ENCODE measurements around the gene TOMM40.

The TOMM40 gene

DNA sequence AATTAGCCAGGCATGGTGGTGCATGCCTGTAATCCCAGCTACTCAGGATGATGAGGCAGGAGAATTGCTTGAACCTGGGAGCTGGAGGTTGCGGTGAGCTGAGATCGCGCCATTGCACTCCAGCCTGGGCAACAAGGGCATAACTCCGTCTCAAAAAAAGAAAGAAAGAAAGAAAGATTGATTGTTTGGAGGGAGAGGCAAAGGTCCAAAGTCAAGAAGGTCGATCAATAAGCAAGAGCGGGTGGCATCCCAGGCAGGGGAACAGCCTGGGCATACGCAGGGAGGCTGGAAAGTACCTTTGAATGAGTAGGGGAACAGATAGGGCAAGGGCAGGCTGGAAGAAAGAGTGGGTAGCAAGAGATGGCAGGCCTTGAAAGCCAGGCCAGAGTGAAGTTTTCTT lies 39.0 kb downstream of the TOMM40 start:
- peak overlapping the region; percentile 81 for H2AK5ac ChIP-seq (ENCODE audit: low read depth, low read length)
- H4K8ac ChIP-seq (ENCODE audit: low read depth, low read length), result no peak overlapping the region
- H2BK15ac ChIP-seq (ENCODE audit: low read length), result no peak overlapping the region
- H3K23ac ChIP-seq (ENCODE audit: low read depth, low read length, poor library complexity), result no peak overlapping the region
- H3K9me3 ChIP-seq (replicated peaks in 1 of 2; ENCODE audit: control insufficient read depth in 2 of 2, insufficient read depth in 1 of 2, low read depth in 1 of 2, low read length in 2 of 2), result no peaks in the 10 kb centered on the region
- no peak overlapping the region for H3K27ac ChIP-seq (replicated peaks; ENCODE audit: low read length)
- H3K4me1 ChIP-seq (ENCODE audit: control insufficient read depth in 2 of 2, insufficient read depth in 1 of 2, low read depth in 1 of 2, low read length in 2 of 2), result peaks cover 0 to 2% of the 10 kb centered on the region in 2 donors
- no peak overlapping the region for H2BK5ac ChIP-seq (ENCODE audit: low read length)
- H3K9ac ChIP-seq (ENCODE audit: low read depth, low read length, poor library complexity), result no peak overlapping the region
- no peak overlapping the region for H2AFZ ChIP-seq (ENCODE audit: low read length)
- no peak overlapping the region for H3K4me3 ChIP-seq (ENCODE audit: low read length in 2 of 2)
- H3K79me1 ChIP-seq (ENCODE audit: low read depth, low read length), result no peaks in the 10 kb centered on the region
- no CpG with 5 or more reads among the region's 7 CpGs for WGBS, 2 donors (ENCODE audit: extremely low coverage in 2 of 2, insufficient read length in 2 of 2, insufficient replicate concordance in 1 of 2)
- no peak overlapping the region for H3K4me2 ChIP-seq (ENCODE audit: insufficient read depth, low read length, poor library complexity, severe bottlenecking)
- H3K36me3 ChIP-seq (replicated peaks in 1 of 2; ENCODE audit: control insufficient read depth in 2 of 2, insufficient read depth in 2 of 2, low read length in 2 of 2), result no peaks in the 10 kb centered on the region
- no peak for DNase-seq (ENCODE audit: low spot score)
- no peaks in the 10 kb centered on the region for H3K27me3 ChIP-seq (ENCODE audit: control insufficient read depth in 3 of 3, insufficient read depth in 3 of 3, low read depth in 1 of 3, low read length in 3 of 3)
- H2BK12ac ChIP-seq (ENCODE audit: low read length), result no peak overlapping the region
- no peak overlapping the region for H3K14ac ChIP-seq (ENCODE audit: low read length)
- H3K18ac ChIP-seq (ENCODE audit: low read length), result peak overlapping the region; percentile 64
- no peak overlapping the region for H3K4ac ChIP-seq (ENCODE audit: low read length)
- no peak overlapping the region for H2BK120ac ChIP-seq (ENCODE audit: low read depth, low read length)
- no peak overlapping the region for H4K91ac ChIP-seq (ENCODE audit: low read depth, low read length, poor library complexity)

DNA sequence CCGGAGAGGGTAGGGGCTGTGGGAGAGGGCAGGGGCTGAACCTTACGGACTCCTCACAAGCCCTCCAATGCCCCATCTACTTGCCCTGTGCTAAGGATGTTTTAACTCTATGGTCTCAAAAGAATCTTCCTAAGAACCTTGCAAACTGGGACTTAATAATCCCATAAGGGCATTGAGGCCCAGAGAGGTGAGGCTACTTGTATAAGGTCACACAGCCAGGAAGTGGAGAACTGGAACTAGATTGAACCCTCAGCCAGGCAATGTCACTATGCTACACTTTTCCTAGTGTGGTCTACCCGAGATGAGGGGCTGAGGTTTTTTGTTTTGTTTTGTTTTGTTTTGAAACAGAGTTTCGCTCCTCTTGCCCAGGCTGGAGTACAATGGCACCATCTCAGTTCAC lies 40.5 kb downstream of the TOMM40 start:
- H3K9ac ChIP-seq (ENCODE audit: low read depth, low read length, poor library complexity), result no peak overlapping the region
- H3K36me3 ChIP-seq (replicated peaks in 1 of 2; ENCODE audit: control insufficient read depth in 2 of 2, insufficient read depth in 2 of 2, low read length in 2 of 2), result no peaks in the 10 kb centered on the region
- H3K4me1 ChIP-seq (ENCODE audit: control insufficient read depth in 2 of 2, insufficient read depth in 1 of 2, low read depth in 1 of 2, low read length in 2 of 2), result peaks cover 0 to 4% of the 10 kb centered on the region in 2 donors
- no peaks in the 10 kb centered on the region for H3K9me3 ChIP-seq (replicated peaks in 1 of 2; ENCODE audit: control insufficient read depth in 2 of 2, insufficient read depth in 1 of 2, low read depth in 1 of 2, low read length in 2 of 2)
- H4K91ac ChIP-seq (ENCODE audit: low read depth, low read length, poor library complexity), result no peak overlapping the region
- H3K27ac ChIP-seq (replicated peaks; ENCODE audit: low read length), result no peak overlapping the region
- H3K79me1 ChIP-seq (ENCODE audit: low read depth, low read length), result no peaks in the 10 kb centered on the region
- H4K8ac ChIP-seq (ENCODE audit: low read depth, low read length), result no peak overlapping the region
- H3K27me3 ChIP-seq (ENCODE audit: control insufficient read depth in 3 of 3, insufficient read depth in 3 of 3, low read depth in 1 of 3, low read length in 3 of 3), result no peaks in the 10 kb centered on the region
- H2BK5ac ChIP-seq (ENCODE audit: low read length), result no peak overlapping the region
- no peak overlapping the region for H2BK120ac ChIP-seq (ENCODE audit: low read depth, low read length)
- H3K18ac ChIP-seq (ENCODE audit: low read length), result no peak overlapping the region
- no peak overlapping the region for H3K23ac ChIP-seq (ENCODE audit: low read depth, low read length, poor library complexity)
- no peak overlapping the region for H2AK5ac ChIP-seq (ENCODE audit: low read depth, low read length)
- H2AFZ ChIP-seq (ENCODE audit: low read length), result no peak overlapping the region
- H3K4me2 ChIP-seq (ENCODE audit: insufficient read depth, low read length, poor library complexity, severe bottlenecking), result no peak overlapping the region
- WGBS, 2 donors (ENCODE audit: extremely low coverage in 2 of 2, insufficient read length in 2 of 2, insufficient replicate concordance in 1 of 2), result no CpG with 5 or more reads among the region's 4 CpGs
- H3K4me3 ChIP-seq (ENCODE audit: low read length in 2 of 2), result no peak overlapping the region
- no peak overlapping the region for H3K4ac ChIP-seq (ENCODE audit: low read length)
- H2BK15ac ChIP-seq (ENCODE audit: low read length), result no peak overlapping the region
- no peak for DNase-seq (ENCODE audit: low spot score)
- no peak overlapping the region for H2BK12ac ChIP-seq (ENCODE audit: low read length)
- no peak overlapping the region for H3K14ac ChIP-seq (ENCODE audit: low read length)

DNA sequence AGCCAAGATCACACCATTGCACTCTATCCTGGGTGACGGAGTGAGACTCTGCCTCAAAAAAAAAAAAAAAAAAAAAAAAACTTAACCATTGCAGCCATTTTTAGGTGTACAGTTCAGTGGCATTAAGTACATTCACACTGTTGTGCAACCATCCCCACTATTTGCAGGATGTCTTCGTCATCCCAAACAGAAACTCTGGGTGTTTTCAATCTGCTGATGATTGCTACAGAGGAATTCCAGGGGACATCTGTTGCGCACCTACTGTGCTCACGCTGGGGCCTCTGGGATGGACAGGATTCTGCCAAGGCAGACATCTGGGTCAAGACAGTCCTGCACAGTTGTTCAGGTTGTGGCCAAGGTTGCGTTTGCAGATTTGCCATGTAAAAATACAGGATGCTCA lies 48.6 kb downstream of the TOMM40 start:
- Histone ChIP-seq H3K9ac (ENCODE audit: low read depth, low read length, poor library complexity) (no peak overlapping the region), H2BK12ac (ENCODE audit: low read length) (no peak overlapping the region), H3K4me1 (ENCODE audit: control insufficient read depth in 2 of 2, insufficient read depth in 1 of 2, low read depth in 1 of 2, low read length in 2 of 2) (peaks cover 0 to 2% of the 10 kb centered on the region in 2 donors), H2BK120ac (ENCODE audit: low read depth, low read length) (no peak overlapping the region), H2BK5ac (ENCODE audit: low read length) (no peak overlapping the region), H3K27ac (replicated peaks; ENCODE audit: low read length) (no peak overlapping the region), H3K23ac (ENCODE audit: low read depth, low read length, poor library complexity) (no peak overlapping the region), H3K79me1 (ENCODE audit: low read depth, low read length) (peaks cover 4% of the 10 kb centered on the region), H3K4me3 (ENCODE audit: low read length in 2 of 2) (no peak overlapping the region), H4K91ac (ENCODE audit: low read depth, low read length, poor library complexity) (no peak overlapping the region), H3K9me3 (replicated peaks in 1 of 2; ENCODE audit: control insufficient read depth in 2 of 2, insufficient read depth in 1 of 2, low read depth in 1 of 2, low read length in 2 of 2) (no peaks in the 10 kb centered on the region), H3K27me3 (ENCODE audit: control insufficient read depth in 3 of 3, insufficient read depth in 3 of 3, low read depth in 1 of 3, low read length in 3 of 3) (no peaks in the 10 kb centered on the region), H2AK5ac (ENCODE audit: low read depth, low read length) (no peak overlapping the region), H4K8ac (ENCODE audit: low read depth, low read length) (no peak overlapping the region), H2AFZ (ENCODE audit: low read length) (no peak overlapping the region), H3K36me3 (replicated peaks in 1 of 2; ENCODE audit: control insufficient read depth in 2 of 2, insufficient read depth in 2 of 2, low read length in 2 of 2) (no peaks in the 10 kb centered on the region), H3K14ac (ENCODE audit: low read length) (no peak overlapping the region), H3K4me2 (ENCODE audit: insufficient read depth, low read length, poor library complexity, severe bottlenecking) (no peak overlapping the region), H3K4ac (ENCODE audit: low read length) (no peak overlapping the region), H3K18ac (ENCODE audit: low read length) (no peak overlapping the region), H2BK15ac (ENCODE audit: low read length) (no peak overlapping the region)
- WGBS, 2 donors (ENCODE audit: extremely low coverage in 2 of 2, insufficient read length in 2 of 2, insufficient replicate concordance in 1 of 2), result no CpG with 5 or more reads among the region's 5 CpGs
- DNase-seq (ENCODE audit: low spot score), result no peak

DNA sequence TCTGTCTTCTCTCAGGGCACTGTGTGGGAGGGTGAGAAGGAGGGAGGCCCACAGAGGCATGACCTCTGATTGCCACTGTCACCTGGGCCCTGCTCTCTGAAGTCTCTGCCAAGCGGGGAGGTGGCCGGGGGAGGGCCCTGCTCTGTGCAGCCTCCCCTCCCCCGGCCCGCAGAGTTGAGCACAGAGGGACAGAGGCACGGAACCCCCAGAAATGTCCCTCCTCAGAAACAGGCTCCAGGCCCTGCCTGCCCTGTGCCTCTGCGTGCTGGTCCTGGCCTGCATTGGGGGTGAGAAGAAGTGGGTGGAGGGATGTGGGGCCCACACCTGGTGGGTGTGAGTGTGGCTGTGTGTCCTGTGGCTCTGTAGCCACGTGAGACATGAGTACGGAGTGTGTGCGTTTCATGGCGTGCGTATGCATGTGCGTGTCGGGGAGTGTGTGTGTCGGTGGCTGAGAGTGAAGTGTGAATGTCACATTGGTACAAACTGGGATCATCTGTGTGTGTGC lies 51.1 kb downstream of the TOMM40 start, which contains the start of gene APOC4:
APOC4 (plus strand) TSS at position 171 of the 505 bp plus-strand sequence; CDS start at position 212, 41 bp downstream.
- no peak within 1 kb of the TSS for H3K27ac ChIP-seq (replicated peaks; ENCODE audit: low read length)
- WGBS, 2 donors (ENCODE audit: extremely low coverage in 2 of 2, insufficient read length in 2 of 2, insufficient replicate concordance in 1 of 2), result no CpG with 5 or more reads among the region's 14 CpGs
- no peaks in the 10 kb centered on the region for H3K9me3 ChIP-seq (replicated peaks in 1 of 2; ENCODE audit: control insufficient read depth in 2 of 2, insufficient read depth in 1 of 2, low read depth in 1 of 2, low read length in 2 of 2)
- peak within 1 kb of the TSS; percentile 76 for H3K4ac ChIP-seq (ENCODE audit: low read length)
- H3K23ac ChIP-seq (ENCODE audit: low read depth, low read length, poor library complexity), result no peak within 1 kb of the TSS
- no peak within 1 kb of the TSS for H2BK120ac ChIP-seq (ENCODE audit: low read depth, low read length)
- no peaks in the 10 kb centered on the region for H3K27me3 ChIP-seq (ENCODE audit: control insufficient read depth in 3 of 3, insufficient read depth in 3 of 3, low read depth in 1 of 3, low read length in 3 of 3)
- peak within 1 kb of the TSS; percentile 100 for H3K14ac ChIP-seq (ENCODE audit: low read length)
- no peak within 1 kb of the TSS for H2BK5ac ChIP-seq (ENCODE audit: low read length)
- H3K36me3 ChIP-seq (replicated peaks in 1 of 2; ENCODE audit: control insufficient read depth in 2 of 2, insufficient read depth in 2 of 2, low read length in 2 of 2), result no peaks in the 10 kb centered on the region
- peak within 1 kb of the TSS; percentile 46 for H2BK12ac ChIP-seq (ENCODE audit: low read length)
- H3K4me1 ChIP-seq (ENCODE audit: control insufficient read depth in 2 of 2, insufficient read depth in 1 of 2, low read depth in 1 of 2, low read length in 2 of 2), result no peaks in the 10 kb centered on the region
- no peak within 1 kb of the TSS for H2AFZ ChIP-seq (ENCODE audit: low read length)
- no peak within 1 kb of the TSS for H2BK15ac ChIP-seq (ENCODE audit: low read length)
- H3K18ac ChIP-seq (ENCODE audit: low read length), result peak within 1 kb of the TSS; percentile 8
- peak within 1 kb of the TSS in 1 of 2 donors; percentile 37 for H3K4me3 ChIP-seq (ENCODE audit: low read length in 2 of 2)
- peaks cover 4% of the 10 kb centered on the region for H3K79me1 ChIP-seq (ENCODE audit: low read depth, low read length)
- no peak for DNase-seq (ENCODE audit: low spot score)
- peak within 1 kb of the TSS; percentile 50 for H3K9ac ChIP-seq (ENCODE audit: low read depth, low read length, poor library complexity)
- no peak within 1 kb of the TSS for H3K4me2 ChIP-seq (ENCODE audit: insufficient read depth, low read length, poor library complexity, severe bottlenecking)
- H4K8ac ChIP-seq (ENCODE audit: low read depth, low read length), result peak within 1 kb of the TSS; percentile 96
- no peak within 1 kb of the TSS for H4K91ac ChIP-seq (ENCODE audit: low read depth, low read length, poor library complexity)
- no peak within 1 kb of the TSS for H2AK5ac ChIP-seq (ENCODE audit: low read depth, low read length)

Data from neuronal stem cell (in vitro differentiated cells).